ENCODE data around the gene FAM204A.

DNA sequence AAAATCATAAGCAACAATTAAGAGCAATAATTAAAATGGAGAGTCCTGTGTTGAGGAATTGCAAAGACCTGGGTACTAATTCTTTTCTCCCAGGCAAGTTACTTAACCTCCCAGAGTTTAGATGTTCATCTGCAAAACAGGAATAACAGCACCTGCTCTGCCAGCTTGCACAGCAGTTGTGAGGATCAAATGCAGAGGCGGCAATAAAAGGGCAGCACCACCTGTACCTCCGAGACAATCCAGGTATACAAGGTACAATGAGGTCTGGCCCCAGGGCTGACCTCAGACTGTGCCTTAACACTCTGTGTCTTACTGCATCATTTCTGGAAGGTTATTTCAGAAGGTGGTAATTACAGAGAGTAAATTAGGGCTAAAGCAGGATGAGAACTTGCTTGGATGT, 14.5 kb upstream of the FAM204A start:
- no peak for TF ChIP-seq CTCF (conservative IDR thresholded peaks at IDR 0.05)
- no peak for TF ChIP-seq EZH2 (IDR thresholded peaks at IDR 0.05; ENCODE audit: low read depth)
